ENCODE measurements around the gene LRRC58. TPM values are rescaled to one million over a fixed set of nuclear protein-coding genes. Genes with fewer than 3 reads are reported as not detected.

LRRC58 gene
- total RNA-seq, 5 donors from 2014 or later (not counting 1 experiment from before 2014, with no cell fraction given): 14.4 to 19.2 (median 17.7) TPM

DNA sequence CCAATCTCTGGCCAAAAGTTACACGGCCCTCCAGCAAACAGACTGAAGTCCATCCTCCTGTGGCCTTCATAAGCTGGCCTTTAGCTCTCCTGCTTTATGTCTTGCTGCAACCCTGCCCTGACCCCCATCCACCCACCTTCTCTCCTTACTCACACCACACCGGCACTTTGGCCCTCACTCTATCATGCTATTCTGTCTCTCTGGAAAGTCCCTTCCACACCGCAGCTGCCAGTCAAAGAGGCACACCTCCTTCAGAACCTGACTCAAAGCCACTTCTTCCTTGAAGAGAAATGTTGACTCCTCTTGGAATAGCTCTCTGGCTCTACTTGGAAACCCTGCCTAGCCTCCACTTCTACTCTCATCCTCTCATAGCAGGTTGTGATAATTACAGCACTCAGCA lies 68.6 kb downstream of the LRRC58 start:
- no peak overlapping the region for H3K4me3 ChIP-seq (ENCODE audit: control insufficient read depth in 1 of 2, extremely low read depth in 1 of 2, low read length in 1 of 2)
- Mint-ChIP-seq H3K4me1 (peaks cover 0 to 5% (median 4%) of the 10 kb centered on the region in 3 donors), H3K36me3 (no peaks in the 10 kb centered on the region), H3K27me3 (peaks cover 52 to 65% of the 10 kb centered on the region in 2 donors), H3K9me3 (no peaks in the 10 kb centered on the region), H3K4me3 (no peak overlapping the region), H3K27ac (no peak overlapping the region)
- ChIA-PET CTCF (no interaction called here), POLR2A (no interaction called here)
- H3K36me3 ChIP-seq (ENCODE audit: control insufficient read depth in 2 of 2, extremely low read depth in 1 of 2, insufficient read depth in 1 of 2, low read length in 1 of 2): no peaks in the 10 kb centered on the region
- ATAC-seq (replicated peaks in 1 of 4): no peak
- no peaks in the 10 kb centered on the region for H3K9me3 ChIP-seq
- H3K27ac ChIP-seq (ENCODE audit: low read length): no peak overlapping the region
- peaks cover 12 to 19% of the 10 kb centered on the region in 2 experiments for H3K27me3 ChIP-seq (replicated peaks in 1 of 2; ENCODE audit: control insufficient read depth in 2 of 2, extremely low read depth in 1 of 2, insufficient read depth in 2 of 2, low read length in 1 of 2)
- H3K4me1 ChIP-seq (ENCODE audit: control insufficient read depth in 1 of 2, extremely low read depth in 1 of 2, insufficient read depth in 2 of 2, low read length in 2 of 2): peaks cover 0 to 4% of the 10 kb centered on the region in 2 experiments
- no peak for DNase-seq
- WGBS (ENCODE audit: insufficient coverage): 94% methylated on average over 3 of the region's 3 CpGs

DNA sequence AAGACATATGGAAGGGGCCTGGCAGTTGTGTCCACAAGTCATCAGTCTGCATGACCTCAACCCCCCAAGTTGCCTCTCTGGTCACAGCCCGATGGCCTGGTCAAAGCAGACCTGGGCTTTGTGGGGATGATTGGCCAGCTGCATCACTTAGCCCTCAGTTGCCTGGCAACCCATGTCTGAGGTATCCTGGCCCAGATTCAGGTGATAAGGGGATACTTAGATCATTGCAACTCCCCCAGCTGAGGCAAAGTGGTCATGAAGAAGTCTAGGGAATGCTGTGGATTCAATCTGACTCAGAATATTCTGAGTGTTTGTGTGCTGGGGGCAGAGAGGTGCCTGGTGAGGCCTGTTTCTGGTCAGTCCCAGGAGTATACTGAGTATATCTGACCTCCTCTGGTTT lies 69.1 kb downstream of the LRRC58 start:
- DNase-seq: no peak
- Mint-ChIP-seq H3K9me3 (no peaks in the 10 kb centered on the region), H3K27me3 (peaks cover 50 to 64% of the 10 kb centered on the region in 2 donors), H3K36me3 (no peaks in the 10 kb centered on the region), H3K27ac (no peak overlapping the region), H3K4me3 (no peak overlapping the region), H3K4me1 (peaks cover 0 to 4% (median 4%) of the 10 kb centered on the region in 3 donors)
- WGBS (ENCODE audit: insufficient coverage): 86% methylated on average over 1 of the region's 1 CpG
- Histone ChIP-seq H3K36me3 (ENCODE audit: control insufficient read depth in 2 of 2, extremely low read depth in 1 of 2, insufficient read depth in 1 of 2, low read length in 1 of 2) (no peaks in the 10 kb centered on the region), H3K9me3 (no peaks in the 10 kb centered on the region), H3K27ac (ENCODE audit: low read length) (no peak overlapping the region), H3K27me3 (replicated peaks in 1 of 2; ENCODE audit: control insufficient read depth in 2 of 2, extremely low read depth in 1 of 2, insufficient read depth in 2 of 2, low read length in 1 of 2) (peaks cover 12 to 15% of the 10 kb centered on the region in 2 experiments), H3K4me3 (ENCODE audit: control insufficient read depth in 1 of 2, extremely low read depth in 1 of 2, low read length in 1 of 2) (no peak overlapping the region), H3K4me1 (ENCODE audit: control insufficient read depth in 1 of 2, extremely low read depth in 1 of 2, insufficient read depth in 2 of 2, low read length in 2 of 2) (no peaks in the 10 kb centered on the region)
- ATAC-seq (replicated peaks in 1 of 4): no peak
- POLR2A ChIA-PET: interaction anchor here in 1 of 2 donors (0.5 kb wide), 1 partner anchor 12 kb away, joined by 3 read pairs; no protein-coding TSS in a partner anchor
- CTCF ChIA-PET: no interaction called here

GRCh38 chr3:120276767-120277166 lies 72.4 kb downstream of the LRRC58 start:
- 40% methylated on average over 1 of the region's 2 CpGs for whole genome bisulfite sequencing (ENCODE audit: insufficient coverage)

DNA sequence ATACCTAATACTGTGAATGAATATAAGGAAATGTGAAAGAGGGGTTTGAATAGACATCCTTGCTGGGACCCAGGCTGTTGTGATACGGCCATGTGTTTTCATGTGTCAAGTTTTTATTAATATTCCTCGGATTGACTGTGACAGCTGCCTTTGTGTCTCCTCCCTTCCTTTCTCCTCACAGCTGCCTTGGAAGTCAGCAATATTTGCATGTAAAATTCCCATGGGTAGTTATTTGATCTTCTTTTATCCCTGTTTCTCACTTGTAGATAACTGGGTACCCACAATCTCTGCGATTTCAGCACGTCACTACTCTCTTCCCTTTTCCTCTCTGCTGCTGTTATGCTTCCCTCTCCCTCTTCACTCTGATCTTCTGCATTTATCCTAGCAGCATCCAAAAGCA lies 73.5 kb downstream of the LRRC58 start:
- ATAC-seq (replicated peaks in 1 of 4) (no peak), DNase-seq (no peak)
- Mint-ChIP-seq H3K36me3 (no peaks in the 10 kb centered on the region), H3K27ac (no peak overlapping the region), H3K4me3 (no peak overlapping the region), H3K9me3 (no peaks in the 10 kb centered on the region), H3K4me1 (no peaks in the 10 kb centered on the region), H3K27me3 (peaks cover 27 to 33% of the 10 kb centered on the region in 2 donors)
- ChIA-PET POLR2A (no interaction called here), CTCF (no interaction called here)
- Histone ChIP-seq H3K36me3 (ENCODE audit: control insufficient read depth in 2 of 2, extremely low read depth in 1 of 2, insufficient read depth in 1 of 2, low read length in 1 of 2) (no peaks in the 10 kb centered on the region), H3K4me1 (ENCODE audit: control insufficient read depth in 1 of 2, extremely low read depth in 1 of 2, insufficient read depth in 2 of 2, low read length in 2 of 2) (no peaks in the 10 kb centered on the region), H3K9me3 (no peaks in the 10 kb centered on the region), H3K27ac (ENCODE audit: low read length) (no peak overlapping the region), H3K27me3 (replicated peaks in 1 of 2; ENCODE audit: control insufficient read depth in 2 of 2, extremely low read depth in 1 of 2, insufficient read depth in 2 of 2, low read length in 1 of 2) (peaks cover 5 to 6% of the 10 kb centered on the region in 2 experiments), H3K4me3 (ENCODE audit: control insufficient read depth in 1 of 2, extremely low read depth in 1 of 2, low read length in 1 of 2) (no peak overlapping the region)
- 36% methylated on average over 2 of the region's 4 CpGs for WGBS (ENCODE audit: insufficient coverage)

More at GRCh38 chr3:120276767-120277166, 72.4 kb downstream of the LRRC58 start:
- ChIA-PET POLR2A (no interaction called here), CTCF (no interaction called here)
- DNase-seq (no peak), ATAC-seq (replicated peaks in 1 of 4) (no peak)
- H3K9me3 Mint-ChIP-seq: no peaks in the 10 kb centered on the region
- no peaks in the 10 kb centered on the region for H3K36me3 Mint-ChIP-seq
- H3K36me3 ChIP-seq (ENCODE audit: control insufficient read depth in 2 of 2, extremely low read depth in 1 of 2, insufficient read depth in 1 of 2, low read length in 1 of 2): no peaks in the 10 kb centered on the region
- H3K27me3 Mint-ChIP-seq: peaks cover 35 to 44% of the 10 kb centered on the region in 2 donors
- no peak overlapping the region for H3K27ac Mint-ChIP-seq
- no peak overlapping the region for H3K4me3 Mint-ChIP-seq
- no peaks in the 10 kb centered on the region for H3K9me3 ChIP-seq
- peaks cover 6% of the 10 kb centered on the region in 2 experiments for H3K27me3 ChIP-seq (replicated peaks in 1 of 2; ENCODE audit: control insufficient read depth in 2 of 2, extremely low read depth in 1 of 2, insufficient read depth in 2 of 2, low read length in 1 of 2)
- H3K4me3 ChIP-seq (ENCODE audit: control insufficient read depth in 1 of 2, extremely low read depth in 1 of 2, low read length in 1 of 2): no peak overlapping the region
- no peaks in the 10 kb centered on the region for H3K4me1 ChIP-seq (ENCODE audit: control insufficient read depth in 1 of 2, extremely low read depth in 1 of 2, insufficient read depth in 2 of 2, low read length in 2 of 2)
- H3K4me1 Mint-ChIP-seq: no peaks in the 10 kb centered on the region
- H3K27ac ChIP-seq (ENCODE audit: low read length): no peak overlapping the region

GRCh38 chr3:120274739-120275167 lies 74.4 kb downstream of the LRRC58 start:
- Histone ChIP-seq H3K4me1 (ENCODE audit: control insufficient read depth in 1 of 2, extremely low read depth in 1 of 2, insufficient read depth in 2 of 2, low read length in 2 of 2) (no peaks in the 10 kb centered on the region), H3K9me3 (no peaks in the 10 kb centered on the region), H3K36me3 (ENCODE audit: control insufficient read depth in 2 of 2, extremely low read depth in 1 of 2, insufficient read depth in 1 of 2, low read length in 1 of 2) (no peaks in the 10 kb centered on the region), H3K27ac (ENCODE audit: low read length) (no peak overlapping the region), H3K4me3 (ENCODE audit: control insufficient read depth in 1 of 2, extremely low read depth in 1 of 2, low read length in 1 of 2) (no peak overlapping the region), H3K27me3 (replicated peaks in 1 of 2; ENCODE audit: control insufficient read depth in 2 of 2, extremely low read depth in 1 of 2, insufficient read depth in 2 of 2, low read length in 1 of 2) (peaks cover 2 to 6% of the 10 kb centered on the region in 2 experiments)
- no peaks in the 10 kb centered on the region for H3K9me3 Mint-ChIP-seq
- no peak overlapping the region for H3K27ac Mint-ChIP-seq
- H3K27me3 Mint-ChIP-seq: peaks cover 28 to 29% of the 10 kb centered on the region in 2 donors
- H3K36me3 Mint-ChIP-seq: no peaks in the 10 kb centered on the region
- ATAC-seq (replicated peaks in 1 of 4) (no peak), DNase-seq (no peak)
- H3K4me3 Mint-ChIP-seq: no peak overlapping the region
- ChIA-PET POLR2A (no interaction called here), CTCF (no interaction called here)
- WGBS (ENCODE audit: insufficient coverage): 83% methylated on average over 1 of the region's 5 CpGs
- H3K4me1 Mint-ChIP-seq: no peaks in the 10 kb centered on the region

Other genes starting within 250 kb of the LRRC58 start
- under 1 TPM in 4 of 5 donors, not detected in 1; 0.09 to 0.75 (median 0.38) TPM for gene GPR156, start 64.1 kb downstream of the LRRC58 start, total RNA-seq
- gene FSTL1, start 101.6 kb upstream of the LRRC58 start, total RNA-seq: 1 to 10 TPM in 3 of 5 donors, under 1 TPM in 2; 0.76 to 5.1 (median 1.5) TPM
- gene NDUFB4, start 247.0 kb upstream of the LRRC58 start, total RNA-seq: 10 to 100 TPM; 59.3 to 79.6 (median 73.6) TPM

Data from T-cell (primary cell).